SK-N-MC (cell line): Measurements from ENCODE around the gene PAQR8.

Source experiments
- EZH2 ChIP-seq: fragments of 200-600 bp; sonication (generic); IDR thresholded peaks from one replicate; pipeline ENCODE4 v1.6.1; 2017; ENCODE audit warnings: antibody characterized with exemption
- FOXP2 ChIP-seq: optimal IDR thresholded peaks from 2 replicates; pipeline ENCODE3; 2011; ENCODE audit warnings: mild to moderate bottlenecking, moderate library complexity; ENCODE audit not compliant: insufficient read depth; ENCODE audit errors: extremely low read length, control extremely low read depth

DNA sequence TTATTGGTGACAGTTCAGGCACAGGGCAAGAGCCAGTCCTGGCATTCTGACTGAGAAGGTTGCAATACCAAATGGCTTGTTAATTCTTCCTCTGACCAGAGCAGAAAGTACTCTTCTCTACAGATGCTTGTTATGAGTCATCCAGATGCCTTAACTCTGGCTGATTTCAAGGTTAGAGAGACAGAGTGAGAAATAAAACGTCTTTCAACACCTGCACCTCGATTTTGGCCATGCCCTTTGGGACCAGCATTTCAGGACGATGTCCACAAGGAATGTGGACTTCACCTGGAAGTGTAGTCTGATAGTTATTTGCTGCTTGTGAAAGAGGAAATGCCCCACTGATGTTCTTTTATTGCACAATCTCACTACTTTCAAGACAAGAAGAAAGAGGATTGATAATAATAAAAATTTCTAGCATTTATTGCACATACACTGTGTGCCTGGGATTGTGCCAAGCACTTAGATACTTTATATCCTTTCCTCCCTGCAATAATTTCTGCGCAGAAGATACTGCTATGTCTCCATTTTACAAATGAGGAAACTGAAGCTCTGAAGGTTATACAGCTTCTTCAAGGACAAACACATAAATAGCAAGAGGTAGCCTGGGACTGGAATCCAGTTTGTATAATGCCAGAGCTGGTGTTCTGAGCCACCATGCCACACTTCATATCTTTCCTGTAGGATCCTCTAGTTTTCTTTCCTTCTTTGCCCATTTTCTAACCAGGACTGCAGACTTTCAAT, 43.9 kb upstream of the PAQR8 start:
- TF ChIP-seq EZH2 (no peak), FOXP2 (no peak)
